C4-2B (cell line): ENCODE data around the gene USP6NL.

Source experiments
- ZFX ChIP-seq: fragments of 450-650 bp; IDR thresholded peaks from 2 replicates; pipeline ENCODE4 v1.6.1; 2017
- TF ChIP-seq, protein P1 (sequence below): fragments of 450-650 bp; conservative IDR thresholded peaks from 2 replicates; pipeline ENCODE4 v1.5.1; 2017; ENCODE audit warnings: mild to moderate bottlenecking

DNA sequence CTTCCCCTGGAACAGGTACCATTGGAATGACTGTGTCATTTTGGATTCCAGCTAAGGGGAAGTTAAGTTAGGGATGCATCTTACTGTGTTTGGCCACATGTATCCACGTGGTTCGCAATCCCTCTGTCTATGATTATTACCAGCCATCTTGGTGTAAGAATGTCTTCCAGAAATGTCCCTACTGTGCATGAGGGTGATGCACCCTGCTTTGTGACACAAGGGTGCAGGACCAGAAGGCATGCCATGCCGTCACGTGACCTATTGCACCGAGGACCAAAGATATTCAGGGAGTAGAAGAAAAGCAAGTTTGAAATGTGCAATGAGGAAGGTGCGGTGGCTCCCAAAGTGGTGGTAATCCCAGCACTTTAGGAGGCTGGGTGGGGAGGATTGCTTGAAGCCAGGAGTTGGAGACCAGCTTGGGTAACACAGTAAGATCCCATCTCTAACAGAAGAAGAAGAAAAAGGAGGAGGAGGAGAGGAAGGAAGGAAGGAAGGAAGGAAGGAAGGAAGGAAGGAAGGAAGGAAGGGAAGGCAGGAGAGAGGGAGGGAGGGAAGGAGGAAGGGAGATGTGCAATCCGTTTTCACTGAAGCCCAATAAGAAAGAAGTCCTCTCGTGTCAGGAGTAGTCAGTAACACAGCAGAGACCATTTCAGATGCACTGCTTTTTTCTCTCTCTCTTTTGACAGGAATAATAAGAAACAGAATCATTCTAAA, 42.5 kb upstream of the USP6NL start:
- TF ChIP-seq, protein P1, sequence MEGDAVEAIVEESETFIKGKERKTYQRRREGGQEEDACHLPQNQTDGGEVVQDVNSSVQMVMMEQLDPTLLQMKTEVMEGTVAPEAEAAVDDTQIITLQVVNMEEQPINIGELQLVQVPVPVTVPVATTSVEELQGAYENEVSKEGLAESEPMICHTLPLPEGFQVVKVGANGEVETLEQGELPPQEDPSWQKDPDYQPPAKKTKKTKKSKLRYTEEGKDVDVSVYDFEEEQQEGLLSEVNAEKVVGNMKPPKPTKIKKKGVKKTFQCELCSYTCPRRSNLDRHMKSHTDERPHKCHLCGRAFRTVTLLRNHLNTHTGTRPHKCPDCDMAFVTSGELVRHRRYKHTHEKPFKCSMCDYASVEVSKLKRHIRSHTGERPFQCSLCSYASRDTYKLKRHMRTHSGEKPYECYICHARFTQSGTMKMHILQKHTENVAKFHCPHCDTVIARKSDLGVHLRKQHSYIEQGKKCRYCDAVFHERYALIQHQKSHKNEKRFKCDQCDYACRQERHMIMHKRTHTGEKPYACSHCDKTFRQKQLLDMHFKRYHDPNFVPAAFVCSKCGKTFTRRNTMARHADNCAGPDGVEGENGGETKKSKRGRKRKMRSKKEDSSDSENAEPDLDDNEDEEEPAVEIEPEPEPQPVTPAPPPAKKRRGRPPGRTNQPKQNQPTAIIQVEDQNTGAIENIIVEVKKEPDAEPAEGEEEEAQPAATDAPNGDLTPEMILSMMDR: no peak
- no peak for TF ChIP-seq ZFX
